ENCODE measurements around the gene CREB3L4. TPM values are rescaled to one million over a fixed set of nuclear protein-coding genes. Genes with fewer than 3 reads are reported as not detected.

Gene CREB3L4
- total RNA-seq, 1 experiment from 2014 or later: 25.9 TPM

GRCh38 chr1:153985341-153985912 is 17.7 kb downstream of the CREB3L4 start:
- Histone ChIP-seq H3K79me2 (ENCODE audit: low read depth) (0 out of 2 replicates have a peak, but pooled peaks cover 3% of the 10 kb centered on the region), H3K36me3 (ENCODE audit: low read depth) (no peaks in the 10 kb centered on the region), H3K9me3 (ENCODE audit: insufficient read depth, low read depth) (no peaks in the 10 kb centered on the region), H3K4me2 (peak overlapping the region; percentile 96), H3K27ac (no peak overlapping the region), H3K9me2 (ENCODE audit: insufficient read depth) (no peaks in the 10 kb centered on the region), H3K4me3 (peak overlapping the region; percentile 72), H3K4me1 (replicated peaks; ENCODE audit: insufficient read depth) (peaks cover 15% of the 10 kb centered on the region), H2AFZ (peak overlapping the region; percentile 93), H3K27me3 (ENCODE audit: insufficient read depth, low read depth) (no peaks in the 10 kb centered on the region), H4K20me1 (ENCODE audit: insufficient read depth) (no peaks in the 10 kb centered on the region), H3F3A (ENCODE audit: insufficient read depth, low read depth) (peaks cover 12% of the 10 kb centered on the region; the same call in 1 of the 2 replicates)
- peak in 1 of 2 experiments; percentile 8 for DNase-seq
- POLR2A ChIA-PET (ENCODE audit: unreplicated experiment): interaction anchor here (0.5 kb wide), 2 partner anchors 18 to 301 kb away, joined by 4 to 5 read pairs; no protein-coding TSS in a partner anchor
- TF ChIP-seq CTCF (conservative IDR thresholded peaks at IDR 0.05) (no peak), EZH2 (IDR thresholded peaks at IDR 0.05; ENCODE audit: low read depth) (no peak)
- intact Hi-C loops (cut with micrococcal nuclease; ENCODE audit: unreplicated experiment): loop anchor here (5.0 kb wide), 4 partner anchors 208 to 473 kb away; partner anchors contain the start of genes ILF2, S100A2 and SLC27A3
- BruUV-seq (replicated peaks): TSS peak; percentile 12
- CTCF ChIA-PET: no interaction called here

- POLR2A ChIA-PET (ENCODE audit: unreplicated experiment): interaction anchor here (0.5 kb wide), 3 partner anchors 19 to 300 kb away, joined by 4 to 11 read pairs (median 5); no protein-coding TSS in a partner anchor
- peaks cover 9% of the 10 kb centered on the region for H3K79me2 ChIP-seq (ENCODE audit: low read depth)
- H3K9me3 ChIP-seq (ENCODE audit: insufficient read depth, low read depth): no peaks in the 10 kb centered on the region
- H3F3A ChIP-seq (ENCODE audit: insufficient read depth, low read depth): peaks cover 14% of the 10 kb centered on the region; the same call in 1 of the 2 replicates
- no peaks in the 10 kb centered on the region for H3K9me2 ChIP-seq (ENCODE audit: insufficient read depth)
- intact Hi-C loops (cut with micrococcal nuclease; ENCODE audit: unreplicated experiment): loop anchor here (1.0 to 5.0 kb wide), 10 partner anchors 19 to 634 kb away; partner anchors contain the start of genes CREB3L4, ILF2, S100A2 and SLC27A3
- H3K27me3 ChIP-seq (ENCODE audit: insufficient read depth, low read depth): no peaks in the 10 kb centered on the region
- peak within 1 kb of the TSS; percentile 93 for H2AFZ ChIP-seq
- TF ChIP-seq EZH2 (IDR thresholded peaks at IDR 0.05; ENCODE audit: low read depth) (no peak), CTCF (conservative IDR thresholded peaks at IDR 0.05) (no peak)
- H3K4me1 ChIP-seq (replicated peaks; ENCODE audit: insufficient read depth): peaks cover 15% of the 10 kb centered on the region
- 0 out of 2 replicates have a peak within 1 kb of the TSS, but pooled peaks have one; percentile 36 for H3K27ac ChIP-seq
- no TSS peak for BruUV-seq (replicated peaks)
- CTCF ChIA-PET: interaction anchor here (0.6 to 1.4 kb wide), 5 partner anchors 23 to 201 kb away, joined by 3 to 8 read pairs (median 4); partner anchors contain the start of gene SLC39A1
- H3K4me3 ChIP-seq: peak within 1 kb of the TSS; percentile 72
- peak; percentile 66 to 76 for DNase-seq
- H3K36me3 ChIP-seq (ENCODE audit: low read depth): peaks cover 2% of the 10 kb centered on the region; the same call in 1 of the 2 replicates
- H3K4me2 ChIP-seq: peak within 1 kb of the TSS; percentile 96
- no peaks in the 10 kb centered on the region for H4K20me1 ChIP-seq (ENCODE audit: insufficient read depth)
These were observed 18.4 kb downstream of the CREB3L4 start, which contains the start of gene RAB13 for GRCh38 chr1:153985941-153986761. RAB13 (minus strand) TSS chr1:153986339; CDS start chr1:153986236, 103 bp downstream.

GRCh38 chr1:153987621-153988020 is 19.9 kb downstream of the CREB3L4 start:
- ChIA-PET POLR2A (ENCODE audit: unreplicated experiment) (no interaction called here), CTCF (interaction anchor here (0.5 to 0.7 kb wide), 3 partner anchors 10 to 314 kb away, joined by 4 to 7 read pairs (median 5); partner anchors contain the start of gene JTB)
- H3K27me3 ChIP-seq (ENCODE audit: insufficient read depth, low read depth): no peaks in the 10 kb centered on the region
- H3K79me2 ChIP-seq (ENCODE audit: low read depth): peaks cover 22% of the 10 kb centered on the region
- intact Hi-C loops (cut with micrococcal nuclease; ENCODE audit: unreplicated experiment): loop anchor here (2.0 to 5.0 kb wide), 5 partner anchors 167 to 475 kb away; partner anchors contain the start of genes ILF2, S100A2 and SLC27A3
- H3K9me2 ChIP-seq (ENCODE audit: insufficient read depth): no peaks in the 10 kb centered on the region
- no peaks in the 10 kb centered on the region for H4K20me1 ChIP-seq (ENCODE audit: insufficient read depth)
- H3F3A ChIP-seq (ENCODE audit: insufficient read depth, low read depth): peaks cover 29% of the 10 kb centered on the region
- TF ChIP-seq EZH2 (IDR thresholded peaks at IDR 0.05; ENCODE audit: low read depth): no peak
- TF ChIP-seq CTCF (conservative IDR thresholded peaks at IDR 0.05): no peak
- no peak overlapping the region for H3K27ac ChIP-seq
- H3K36me3 ChIP-seq (ENCODE audit: low read depth): peaks cover 15% of the 10 kb centered on the region
- no peak overlapping the region for H3K4me2 ChIP-seq
- no peaks in the 10 kb centered on the region for H3K9me3 ChIP-seq (ENCODE audit: insufficient read depth, low read depth)
- BruUV-seq (replicated peaks): no TSS peak
- H3K4me1 ChIP-seq (replicated peaks; ENCODE audit: insufficient read depth): peaks cover 21% of the 10 kb centered on the region
- no peak overlapping the region for H2AFZ ChIP-seq
- no peak overlapping the region for H3K4me3 ChIP-seq
- no peak for DNase-seq
